Measurements from ENCODE around the gene MSMP. TPM values are rescaled to one million over a fixed set of nuclear protein-coding genes. Genes with fewer than 3 reads are reported as not detected.
A peak's percentile ranks its signal among the peaks of the same experiment; 100 is the strongest.

Gene MSMP
- total RNA-seq, 1 experiment from 2014 or later, result not detected

- Histone ChIP-seq H3K4me3 (no peak overlapping the region; the same call in 1 of the 2 replicates), H3K27me3 (replicated peaks) (no peaks in the 10 kb centered on the region), H3K4me1 (replicated peaks) (peaks cover 21% of the 10 kb centered on the region), H3K9me3 (replicated peaks) (no peaks in the 10 kb centered on the region), H3K36me3 (peaks cover 27% of the 10 kb centered on the region), H3K27ac (no peak overlapping the region)
- DNase-seq (ENCODE audit: low read depth in 1 of 2, low spot score in 2 of 2), result peak in 1 of 2 experiments; percentile 4
These were observed 7.5 kb downstream of the MSMP start for GRCh38 chr9:35746583-35746982.

GRCh38 chr9:35745569-35745968 is 8.5 kb downstream of the MSMP start:
- no peak for DNase-seq (ENCODE audit: low read depth in 1 of 2, low spot score in 2 of 2)
- Histone ChIP-seq H3K4me3 (no peak overlapping the region), H3K9me3 (replicated peaks) (no peaks in the 10 kb centered on the region), H3K4me1 (replicated peaks) (peaks cover 21% of the 10 kb centered on the region), H3K27me3 (replicated peaks) (no peaks in the 10 kb centered on the region), H3K36me3 (peaks cover 27% of the 10 kb centered on the region), H3K27ac (no peak overlapping the region)

DNA sequence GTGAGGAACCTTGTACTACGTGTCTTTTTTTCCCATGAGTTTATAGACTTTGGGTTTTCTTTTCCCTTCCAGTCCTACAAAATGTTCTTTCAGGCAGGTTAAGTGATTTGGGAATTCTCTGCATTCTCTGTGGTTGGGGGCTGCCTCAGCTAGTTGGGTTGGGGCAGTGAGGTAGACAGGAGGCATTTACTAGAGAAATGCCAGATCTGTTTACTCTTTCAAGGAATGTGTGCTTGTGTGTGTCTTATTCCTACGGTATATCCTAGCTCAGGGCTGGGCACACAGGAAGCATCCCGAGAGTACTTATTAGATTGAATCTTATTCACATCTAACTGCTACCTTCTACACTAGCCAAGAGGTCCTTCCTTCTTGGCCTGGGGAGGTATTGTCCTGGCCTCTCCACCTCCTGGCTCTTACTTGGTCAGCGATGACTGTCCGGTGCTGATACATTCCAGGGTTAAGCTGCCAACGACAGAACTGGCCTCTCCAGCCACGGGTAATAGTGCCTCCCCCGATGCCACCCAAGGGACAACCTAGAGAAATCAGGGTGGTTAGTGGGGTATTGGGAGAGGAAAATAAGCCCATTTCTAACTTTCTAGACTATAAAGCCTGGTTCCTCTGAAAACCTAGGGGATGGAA is 10.1 kb downstream of the MSMP start:
- Histone ChIP-seq H3K27ac (no peak overlapping the region), H3K9me3 (replicated peaks) (no peaks in the 10 kb centered on the region), H3K4me3 (no peak overlapping the region), H3K27me3 (replicated peaks) (no peaks in the 10 kb centered on the region), H3K36me3 (peaks cover 34% of the 10 kb centered on the region), H3K4me1 (replicated peaks) (peaks cover 15% of the 10 kb centered on the region; the same call in 1 of the 2 replicates)
- DNase-seq (ENCODE audit: low read depth in 1 of 2, low spot score in 2 of 2), result no peak

DNA sequence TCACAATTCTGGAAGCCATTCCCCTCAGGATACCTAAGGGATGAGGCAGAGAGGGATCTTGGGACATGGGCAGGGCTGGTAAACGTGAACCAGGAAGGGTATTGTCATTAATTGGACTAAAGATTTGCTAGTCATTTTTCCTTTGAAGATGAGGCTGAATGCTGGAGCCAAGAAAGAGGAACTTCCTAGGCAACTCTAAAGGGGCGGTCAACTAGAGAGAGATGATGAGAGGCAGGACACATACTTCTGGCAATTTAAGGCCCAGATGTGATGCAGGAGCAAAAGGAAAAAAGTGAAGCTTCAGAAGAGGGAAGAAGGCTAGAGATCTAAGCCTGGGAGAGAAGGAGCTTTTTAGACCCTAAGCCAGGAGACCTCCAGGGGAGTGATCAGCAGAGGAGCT is 10.6 kb downstream of the MSMP start:
- no peak for DNase-seq (ENCODE audit: low read depth in 1 of 2, low spot score in 2 of 2)
- H3K9me3 ChIP-seq (replicated peaks), result no peaks in the 10 kb centered on the region
- H3K4me3 ChIP-seq, result no peak overlapping the region
- no peaks in the 10 kb centered on the region for H3K27me3 ChIP-seq (replicated peaks)
- no peak overlapping the region for H3K27ac ChIP-seq
- peaks cover 37% of the 10 kb centered on the region for H3K36me3 ChIP-seq
- peaks cover 15% of the 10 kb centered on the region; the same call in 1 of the 2 replicates for H3K4me1 ChIP-seq (replicated peaks)

DNA sequence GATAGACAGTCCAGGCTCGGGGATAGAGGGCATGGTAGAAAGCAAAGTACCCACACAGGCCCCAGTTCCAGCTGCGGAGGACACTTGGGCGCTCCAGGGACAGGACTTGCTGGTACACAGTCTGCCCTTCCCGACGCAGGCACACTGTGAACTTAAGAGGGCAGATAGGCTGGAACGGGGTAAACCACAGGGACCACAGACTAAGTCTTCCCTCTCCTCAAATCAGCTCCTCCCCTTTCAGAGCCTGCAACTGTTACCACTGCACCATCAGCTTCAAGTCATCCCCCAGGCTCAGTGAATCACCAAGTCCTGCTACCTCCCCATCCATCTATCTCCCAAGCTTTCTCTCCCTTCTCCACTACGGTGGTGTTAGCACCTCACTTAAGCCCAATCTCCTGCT is 12.3 kb downstream of the MSMP start:
- Histone ChIP-seq H3K4me1 (replicated peaks) (peaks cover 6% of the 10 kb centered on the region; the same call in 1 of the 2 replicates), H3K9me3 (replicated peaks) (no peaks in the 10 kb centered on the region), H3K27me3 (replicated peaks) (no peaks in the 10 kb centered on the region), H3K36me3 (peaks cover 55% of the 10 kb centered on the region), H3K27ac (no peak overlapping the region), H3K4me3 (no peak overlapping the region)
- DNase-seq (ENCODE audit: low read depth in 1 of 2, low spot score in 2 of 2), result no peak

GRCh38 chr9:35740243-35740642 is 13.8 kb downstream of the MSMP start:
- H3K27ac ChIP-seq, result no peak overlapping the region
- peaks cover 70% of the 10 kb centered on the region for H3K36me3 ChIP-seq
- no peaks in the 10 kb centered on the region for H3K4me1 ChIP-seq (replicated peaks)
- no peak overlapping the region for H3K4me3 ChIP-seq
- no peak for DNase-seq (ENCODE audit: low read depth in 1 of 2, low spot score in 2 of 2)
- no peaks in the 10 kb centered on the region for H3K27me3 ChIP-seq (replicated peaks)
- no peaks in the 10 kb centered on the region for H3K9me3 ChIP-seq (replicated peaks)

- Histone ChIP-seq H3K4me3 (no peak overlapping the region), H3K4me1 (replicated peaks) (no peaks in the 10 kb centered on the region), H3K9me3 (replicated peaks) (no peaks in the 10 kb centered on the region), H3K27ac (no peak overlapping the region), H3K27me3 (replicated peaks) (no peaks in the 10 kb centered on the region), H3K36me3 (peaks cover 65% of the 10 kb centered on the region)
- no peak for DNase-seq (ENCODE audit: low read depth in 1 of 2, low spot score in 2 of 2)
These were observed 15.2 kb downstream of the MSMP start for GRCh38 chr9:35738924-35739323.

- DNase-seq (ENCODE audit: low read depth in 1 of 2, low spot score in 2 of 2), result no peak
- Histone ChIP-seq H3K27me3 (replicated peaks) (no peaks in the 10 kb centered on the region), H3K4me3 (no peak overlapping the region), H3K9me3 (replicated peaks) (no peaks in the 10 kb centered on the region), H3K4me1 (replicated peaks) (peaks cover 6% of the 10 kb centered on the region), H3K27ac (no peak overlapping the region), H3K36me3 (peaks cover 63% of the 10 kb centered on the region)
These were observed 15.9 kb downstream of the MSMP start for GRCh38 chr9:35738186-35738585.

GRCh38 chr9:35737143-35737542 is 16.9 kb downstream of the MSMP start:
- H3K36me3 ChIP-seq, result peaks cover 57% of the 10 kb centered on the region
- H3K4me1 ChIP-seq (replicated peaks), result peaks cover 9% of the 10 kb centered on the region
- no peaks in the 10 kb centered on the region for H3K9me3 ChIP-seq (replicated peaks)
- no peak overlapping the region for H3K4me3 ChIP-seq
- no peak for DNase-seq (ENCODE audit: low read depth in 1 of 2, low spot score in 2 of 2)
- H3K27me3 ChIP-seq (replicated peaks), result no peaks in the 10 kb centered on the region
- no peak overlapping the region for H3K27ac ChIP-seq

- no peaks in the 10 kb centered on the region for H3K27me3 ChIP-seq (replicated peaks)
- H3K27ac ChIP-seq, result no peak overlapping the region
- no peak overlapping the region for H3K4me3 ChIP-seq
- H3K36me3 ChIP-seq, result peaks cover 57% of the 10 kb centered on the region
- H3K9me3 ChIP-seq (replicated peaks), result no peaks in the 10 kb centered on the region
- peak; percentile 36 to 57 for DNase-seq (ENCODE audit: low read depth in 1 of 2, low spot score in 2 of 2)
- peaks cover 9% of the 10 kb centered on the region for H3K4me1 ChIP-seq (replicated peaks)
These were observed 17.9 kb downstream of the MSMP start for GRCh38 chr9:35736201-35736633.

GRCh38 chr9:35734096-35734495 is 20.0 kb downstream of the MSMP start:
- Histone ChIP-seq H3K9me3 (replicated peaks) (no peaks in the 10 kb centered on the region), H3K27me3 (replicated peaks) (no peaks in the 10 kb centered on the region), H3K4me3 (no peak overlapping the region), H3K4me1 (replicated peaks) (peaks cover 27% of the 10 kb centered on the region), H3K27ac (no peak overlapping the region), H3K36me3 (peaks cover 51% of the 10 kb centered on the region)
- no peak for DNase-seq (ENCODE audit: low read depth in 1 of 2, low spot score in 2 of 2)

- H3K4me3 ChIP-seq, result peak overlapping the region; percentile 52
- peaks cover 42% of the 10 kb centered on the region for H3K36me3 ChIP-seq
- DNase-seq (ENCODE audit: low read depth in 1 of 2, low spot score in 2 of 2), result peak in 1 of 2 experiments; percentile 39
- peak overlapping the region; percentile 73 for H3K27ac ChIP-seq
- peaks cover 39% of the 10 kb centered on the region for H3K4me1 ChIP-seq (replicated peaks)
- H3K27me3 ChIP-seq (replicated peaks), result no peaks in the 10 kb centered on the region
- no peaks in the 10 kb centered on the region for H3K9me3 ChIP-seq (replicated peaks)
These were observed 21.1 kb downstream of the MSMP start for GRCh38 chr9:35732800-35733541.

- Histone ChIP-seq H3K4me1 (replicated peaks) (peaks cover 45% of the 10 kb centered on the region), H3K36me3 (peaks cover 40% of the 10 kb centered on the region)
These were observed 21.8 kb downstream of the MSMP start, which contains the start of the genes CREB3 and TLN1 for GRCh38 chr9:35732185-35732799. TSS of gene CREB3 (plus strand) at chr9:35732666. CDS start at chr9:35732773, 107 bp downstream. TSS of gene TLN1 (minus strand) at chr9:35732195. CDS start at chr9:35725694, 6,501 bp downstream.

More at GRCh38 chr9:35732185-35732799, 21.8 kb downstream of the MSMP start, which contains the start of the genes CREB3 and TLN1:
- Histone ChIP-seq H3K9me3 (replicated peaks) (no peaks in the 10 kb centered on the region), H3K4me3 (peak within 1 kb of the TSS; percentile 52), H3K27ac (peak within 1 kb of the TSS; percentile 73), H3K27me3 (replicated peaks) (no peaks in the 10 kb centered on the region)
- peak; percentile 96 to 97 for DNase-seq (ENCODE audit: low read depth in 1 of 2, low spot score in 2 of 2)

All from SJSA1 (cell line).